Dendritic cell treated with granulocyte-macrophage colony-stimulating factor and Interleukin-4, amounts not matched to agents 40 ng/mL and 50 ng/mL, for 4 days (primary cell): ENCODE data around the gene DPYSL3.

Source experiments
- H3K27ac Mint-ChIP-seq: one replicate; pipeline ENCODE4 v1.8.0; 2022; ENCODE audit warnings: mild to moderate bottlenecking, mixed read lengths
- H3K27me3 Mint-ChIP-seq: one replicate; pipeline ENCODE4 v1.8.0; 2022; ENCODE audit warnings: mild to moderate bottlenecking, mixed read lengths
- H3K36me3 Mint-ChIP-seq: one replicate; pipeline ENCODE4 v1.8.0; 2022; ENCODE audit warnings: low read depth, mixed read lengths
- H3K4me1 Mint-ChIP-seq: one replicate; pipeline ENCODE4 v1.8.0; 2022; ENCODE audit warnings: low read depth, mixed read lengths
- H3K4me3 Mint-ChIP-seq: one replicate; pipeline ENCODE4 v1.8.0; 2022; ENCODE audit warnings: mild to moderate bottlenecking, moderate library complexity, mixed read lengths
- H3K9me3 Mint-ChIP-seq: one replicate; pipeline ENCODE4 v1.8.0; 2022; ENCODE audit warnings: mixed read lengths
- intact Hi-C: fragments of 100-400 bp; cut with micrococcal nuclease; formaldehyde crosslinking; loops from one replicate; pipeline ENCODE4 v1.15.0; 2022

DPYSL3 gene

DNA sequence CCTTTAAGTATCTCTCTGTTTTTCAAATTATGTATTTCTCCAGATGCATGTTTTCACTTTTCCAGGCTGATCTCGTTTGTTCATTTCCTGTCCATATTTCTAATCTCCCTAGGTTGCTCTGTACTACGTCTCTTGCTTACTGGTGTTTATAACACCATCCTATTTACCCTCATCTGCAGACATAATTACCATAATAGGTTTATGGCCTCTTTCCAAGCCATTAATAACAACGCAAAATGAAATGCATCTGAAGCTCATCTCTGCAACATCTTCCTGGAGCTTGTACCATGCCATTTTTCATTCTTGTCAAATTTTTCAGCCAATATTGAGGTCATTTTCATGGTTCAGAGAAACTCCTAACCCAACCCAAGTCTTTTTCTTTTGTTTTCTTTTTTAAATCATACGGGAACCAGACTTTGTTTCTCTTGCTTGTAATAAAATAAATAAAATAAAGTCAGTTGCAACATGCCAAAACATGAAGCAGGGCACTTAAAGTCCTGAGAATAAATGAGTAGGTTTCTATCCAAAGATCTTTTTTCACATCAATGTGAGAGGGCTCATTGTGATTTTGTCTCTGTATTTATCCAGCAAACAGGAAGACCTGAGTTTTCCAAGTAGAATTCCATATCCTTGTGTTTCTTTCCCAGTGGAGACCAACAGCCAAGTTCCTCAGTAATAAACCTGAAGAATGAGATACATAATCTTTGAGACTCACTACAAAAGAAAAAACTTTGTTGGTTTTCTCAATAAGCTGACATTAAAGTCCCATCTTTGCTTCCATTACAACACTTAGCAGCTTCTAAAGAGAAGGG is 37.0 kb downstream of the DPYSL3 start:
- H3K36me3 Mint-ChIP-seq: no peaks in the 10 kb centered on the region

DNA sequence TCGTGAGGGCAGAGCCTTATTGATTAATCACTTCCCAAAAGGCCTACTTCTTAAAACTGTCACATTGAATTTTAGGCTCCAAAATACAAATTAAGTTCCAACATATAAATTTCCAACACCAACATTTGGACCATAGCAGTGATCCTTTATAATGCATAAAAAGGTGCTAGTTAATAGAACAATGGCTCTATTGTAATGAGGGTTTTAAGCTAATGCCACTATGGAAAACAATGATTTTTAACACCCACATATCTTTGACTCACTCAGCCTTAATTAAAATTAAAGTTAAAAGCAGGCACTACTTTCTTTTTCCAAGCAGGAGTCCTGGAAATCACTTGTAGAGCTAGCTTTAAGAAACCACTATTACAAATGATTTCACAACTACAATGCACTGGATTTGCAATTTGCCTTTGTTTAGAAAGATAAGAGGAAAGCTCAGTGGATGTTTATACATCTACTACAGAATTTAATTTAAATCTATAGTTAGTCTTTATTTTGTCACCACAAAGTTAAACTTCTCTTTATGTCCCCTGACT is 41.8 kb downstream of the DPYSL3 start:
- H3K36me3 Mint-ChIP-seq: no peaks in the 10 kb centered on the region
- no peaks in the 10 kb centered on the region for H3K4me1 Mint-ChIP-seq
- no peak overlapping the region for H3K4me3 Mint-ChIP-seq
- no peaks in the 10 kb centered on the region for H3K9me3 Mint-ChIP-seq
- intact Hi-C loops: no loop called here
- H3K27ac Mint-ChIP-seq: no peak overlapping the region
- H3K27me3 Mint-ChIP-seq: no peaks in the 10 kb centered on the region

More for the DNA sequence above, 37.0 kb downstream of the DPYSL3 start:
- H3K27me3 Mint-ChIP-seq: no peaks in the 10 kb centered on the region
- H3K27ac Mint-ChIP-seq: no peak overlapping the region
- intact Hi-C loops: no loop called here
- no peaks in the 10 kb centered on the region for H3K4me1 Mint-ChIP-seq
- no peak overlapping the region for H3K4me3 Mint-ChIP-seq
- H3K9me3 Mint-ChIP-seq: no peaks in the 10 kb centered on the region

DNA sequence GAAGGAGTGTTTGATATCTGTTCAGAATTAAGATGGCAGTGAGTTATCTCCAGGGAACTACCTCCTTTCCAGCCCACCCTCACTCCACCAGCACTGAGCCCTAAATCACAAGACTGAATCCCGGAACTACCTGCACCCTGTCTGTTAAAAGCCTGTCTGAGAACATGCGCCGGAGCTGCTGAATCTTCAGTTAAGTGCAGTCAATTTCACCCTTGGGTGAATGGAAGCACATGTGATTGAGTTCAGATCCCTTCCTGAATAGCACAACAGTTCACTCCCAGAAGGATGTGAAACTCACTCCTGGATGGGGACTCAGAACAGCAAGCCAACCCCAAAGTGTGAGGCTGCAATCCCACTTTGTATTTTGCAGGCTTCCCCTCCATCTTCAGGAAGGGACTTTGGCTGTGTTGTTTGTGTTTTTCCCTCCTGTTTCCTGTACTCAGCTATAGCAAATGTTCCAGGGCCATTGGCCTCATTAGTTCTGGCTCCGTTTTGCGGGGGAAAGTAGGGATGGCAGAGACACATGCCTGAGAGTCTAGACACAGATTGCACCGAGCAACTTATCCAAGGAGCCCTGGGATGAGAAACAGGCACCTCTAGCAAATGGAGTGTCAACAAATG is 43.4 kb downstream of the DPYSL3 start:
- intact Hi-C loops: no loop called here
- no peak overlapping the region for H3K27ac Mint-ChIP-seq
- no peak overlapping the region for H3K4me3 Mint-ChIP-seq
- H3K36me3 Mint-ChIP-seq: no peaks in the 10 kb centered on the region
- H3K9me3 Mint-ChIP-seq: no peaks in the 10 kb centered on the region
- H3K27me3 Mint-ChIP-seq: no peaks in the 10 kb centered on the region
- H3K4me1 Mint-ChIP-seq: no peaks in the 10 kb centered on the region

DNA sequence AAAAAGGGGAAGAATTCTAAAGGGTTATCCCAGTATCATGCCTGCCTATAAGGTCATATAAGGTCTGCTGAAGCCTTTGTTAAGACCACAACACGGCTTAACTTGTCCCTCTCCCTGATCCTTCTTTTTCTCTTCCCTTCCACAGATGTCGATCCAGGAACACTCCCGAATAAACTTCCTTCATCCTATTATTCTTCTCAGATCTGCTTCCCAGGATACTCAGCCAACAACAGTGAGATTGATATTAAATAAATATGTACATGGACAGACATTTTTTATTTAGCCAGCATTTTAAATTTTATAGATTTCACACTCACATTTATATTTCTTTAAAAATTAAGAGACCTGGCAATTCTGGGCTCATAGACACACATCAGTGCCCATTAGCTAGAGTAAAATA is 44.1 kb downstream of the DPYSL3 start:
- Mint-ChIP-seq H3K36me3 (no peaks in the 10 kb centered on the region), H3K4me3 (no peak overlapping the region), H3K9me3 (no peaks in the 10 kb centered on the region), H3K4me1 (no peaks in the 10 kb centered on the region), H3K27ac (no peak overlapping the region), H3K27me3 (no peaks in the 10 kb centered on the region)
- intact Hi-C loops: no loop called here

DNA sequence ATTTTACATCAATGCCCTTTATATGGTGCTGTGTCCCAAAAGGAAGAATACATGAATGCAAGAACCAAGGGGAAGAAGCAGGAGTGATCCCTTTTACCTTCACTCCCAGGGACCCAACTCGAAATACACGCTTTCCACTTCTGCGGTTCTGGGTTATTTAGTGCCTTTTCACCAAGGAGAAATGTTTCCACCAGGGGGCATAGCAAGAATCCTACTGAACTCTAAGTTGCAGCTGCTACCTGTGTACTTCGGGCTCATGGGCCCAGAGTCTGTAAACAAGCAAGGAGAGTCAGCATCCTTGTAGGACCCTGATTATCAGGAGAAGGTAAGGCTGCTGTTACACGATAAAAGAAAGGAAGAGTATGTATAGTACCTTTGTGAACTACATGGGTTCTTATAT is 45.7 kb downstream of the DPYSL3 start:
- H3K27ac Mint-ChIP-seq: no peak overlapping the region
- H3K36me3 Mint-ChIP-seq: no peaks in the 10 kb centered on the region
- H3K4me3 Mint-ChIP-seq: no peak overlapping the region
- H3K4me1 Mint-ChIP-seq: no peaks in the 10 kb centered on the region
- H3K27me3 Mint-ChIP-seq: no peaks in the 10 kb centered on the region
- H3K9me3 Mint-ChIP-seq: no peaks in the 10 kb centered on the region
- intact Hi-C loops: loop anchor here (1.0 kb wide), 1 partner anchor 95 kb away; no protein-coding TSS in a partner anchor

DNA sequence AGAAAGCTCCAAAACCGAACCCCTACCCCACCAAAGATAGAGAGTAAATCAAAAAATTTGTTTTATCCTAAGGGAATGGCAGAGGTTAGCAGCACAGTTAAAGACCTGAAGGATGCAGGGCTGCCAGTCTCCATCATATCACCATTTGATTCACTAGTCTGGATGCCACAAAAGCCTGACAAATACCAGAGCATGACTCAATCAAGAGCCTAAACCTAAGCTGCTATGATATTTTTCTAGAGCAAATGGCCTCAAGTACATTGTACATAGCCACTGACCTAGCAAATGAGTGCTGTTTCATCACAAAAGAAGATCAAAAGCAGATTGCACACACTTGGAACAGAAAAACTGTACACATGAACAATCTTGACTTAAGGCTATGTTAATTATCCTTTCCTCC is 48.0 kb downstream of the DPYSL3 start:
- no peaks in the 10 kb centered on the region for H3K4me1 Mint-ChIP-seq
- intact Hi-C loops: no loop called here
- no peak overlapping the region for H3K4me3 Mint-ChIP-seq
- no peaks in the 10 kb centered on the region for H3K27me3 Mint-ChIP-seq
- H3K27ac Mint-ChIP-seq: no peak overlapping the region
- H3K36me3 Mint-ChIP-seq: no peaks in the 10 kb centered on the region
- no peaks in the 10 kb centered on the region for H3K9me3 Mint-ChIP-seq

DNA sequence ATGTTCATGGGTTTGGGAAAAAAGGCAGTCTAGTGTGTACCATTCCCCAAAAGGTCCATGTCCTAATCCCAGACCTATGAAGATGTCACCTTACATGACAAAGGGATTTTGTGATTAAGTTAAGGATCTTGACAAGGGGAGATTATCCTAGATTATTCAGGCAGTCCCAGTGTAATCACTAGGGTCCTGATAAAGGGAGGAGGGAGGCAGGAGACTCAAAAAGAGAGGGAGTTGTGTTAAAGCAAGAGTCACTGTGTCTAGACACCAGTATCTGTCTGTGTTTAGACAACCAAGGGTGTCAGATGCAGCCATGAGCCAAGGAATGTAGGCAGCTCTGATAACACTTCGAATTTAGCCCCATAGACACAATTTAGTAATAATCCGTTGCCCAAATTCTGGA is 49.5 kb downstream of the DPYSL3 start:
- no peaks in the 10 kb centered on the region for H3K9me3 Mint-ChIP-seq
- H3K27ac Mint-ChIP-seq: no peak overlapping the region
- intact Hi-C loops: no loop called here
- H3K36me3 Mint-ChIP-seq: no peaks in the 10 kb centered on the region
- H3K4me1 Mint-ChIP-seq: peaks cover 6% of the 10 kb centered on the region
- H3K4me3 Mint-ChIP-seq: no peak overlapping the region
- no peaks in the 10 kb centered on the region for H3K27me3 Mint-ChIP-seq

DNA sequence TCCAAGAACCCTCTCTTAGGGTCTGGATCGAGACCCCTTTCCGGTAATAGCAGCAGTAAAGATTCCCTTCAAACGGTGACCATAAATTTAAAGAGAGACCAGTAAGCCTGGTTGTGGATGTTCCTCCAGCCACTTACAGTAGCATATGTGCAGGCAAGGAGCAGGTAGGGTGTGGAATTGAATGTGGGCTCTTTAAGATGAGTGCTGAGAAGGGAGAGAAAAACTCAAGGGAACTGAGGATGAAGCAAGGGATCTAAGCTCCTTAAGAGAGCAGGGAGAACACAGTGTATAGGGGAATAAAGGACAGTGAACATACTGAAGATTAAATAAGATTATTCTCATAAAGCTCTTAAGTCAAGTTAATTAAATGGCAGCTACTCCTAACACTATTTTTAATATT is 51.3 kb downstream of the DPYSL3 start:
- no peaks in the 10 kb centered on the region for H3K9me3 Mint-ChIP-seq
- no peak overlapping the region for H3K4me3 Mint-ChIP-seq
- H3K36me3 Mint-ChIP-seq: peaks cover 5% of the 10 kb centered on the region
- no peak overlapping the region for H3K27ac Mint-ChIP-seq
- peaks cover 17% of the 10 kb centered on the region for H3K27me3 Mint-ChIP-seq
- H3K4me1 Mint-ChIP-seq: peaks cover 19% of the 10 kb centered on the region
- intact Hi-C loops: loop anchor here (10.0 kb wide), 1 partner anchor 366 kb away; no protein-coding TSS in a partner anchor

DNA sequence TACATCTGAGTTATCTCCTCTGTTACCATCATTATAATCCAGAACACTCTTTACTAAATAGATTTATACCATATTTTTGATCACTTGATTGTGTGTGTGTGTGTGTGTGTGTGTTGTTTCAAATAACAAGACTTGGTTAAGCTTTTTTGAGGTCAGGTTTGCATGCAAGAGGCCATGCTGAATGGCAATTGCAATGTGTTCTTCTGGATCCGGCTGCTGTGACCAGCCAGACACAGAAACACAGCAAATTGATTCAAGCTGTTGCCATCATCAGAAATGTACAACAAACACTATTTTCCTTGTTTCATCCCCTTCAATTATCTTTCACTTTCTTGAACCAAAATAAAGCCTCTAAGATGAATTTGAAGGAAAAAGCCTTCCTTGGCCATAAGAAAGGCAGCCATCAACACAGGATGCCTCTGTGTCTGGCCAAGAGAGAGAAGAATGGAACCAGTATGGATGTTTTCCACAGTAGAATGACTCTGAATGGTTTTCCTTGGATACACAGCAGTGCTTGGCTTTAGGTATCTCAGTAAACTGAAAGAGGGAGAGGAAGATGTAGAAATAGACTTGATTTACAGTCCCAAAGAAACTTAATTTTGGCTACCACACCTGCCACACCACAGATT is 53.9 kb downstream of the DPYSL3 start:
- peaks cover 5% of the 10 kb centered on the region for H3K36me3 Mint-ChIP-seq
- H3K4me1 Mint-ChIP-seq: peaks cover 29% of the 10 kb centered on the region
- peaks cover 42% of the 10 kb centered on the region for H3K27me3 Mint-ChIP-seq
- intact Hi-C loops: loop anchor here (10.0 kb wide), 1 partner anchor 369 kb away; no protein-coding TSS in a partner anchor
- no peaks in the 10 kb centered on the region for H3K9me3 Mint-ChIP-seq
- H3K27ac Mint-ChIP-seq: no peak overlapping the region
- H3K4me3 Mint-ChIP-seq: no peak overlapping the region

DNA sequence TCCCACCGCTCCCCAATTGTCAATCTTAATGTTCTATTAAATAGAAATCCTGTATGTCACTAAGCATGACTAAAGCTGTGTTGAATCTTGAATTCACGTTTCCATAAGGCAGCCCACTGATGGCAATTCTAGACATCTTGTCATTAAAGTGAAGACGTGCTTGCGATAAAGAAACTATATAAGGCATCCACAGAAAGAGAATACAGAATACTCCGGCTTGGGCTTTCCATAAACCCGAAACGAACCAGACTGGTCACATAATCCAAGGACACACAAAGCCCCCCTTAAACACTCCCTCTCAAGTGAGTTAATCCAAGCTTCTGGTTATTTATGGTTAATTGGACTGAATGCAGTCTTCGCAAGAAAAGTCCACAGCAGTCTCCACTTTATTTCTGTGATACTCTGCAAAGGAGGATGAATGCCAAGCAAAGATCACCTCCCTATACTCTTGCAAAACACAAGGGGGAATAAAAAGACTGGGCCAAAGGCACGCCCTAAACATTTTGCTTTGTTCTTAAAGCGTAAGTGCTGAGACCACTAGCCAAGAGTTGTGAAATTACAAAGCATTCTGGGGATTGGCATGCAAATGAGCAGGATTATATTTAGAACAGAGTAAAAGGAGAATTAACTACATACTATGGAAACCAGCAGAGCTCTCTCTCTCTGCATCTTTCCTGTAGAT is 54.7 kb downstream of the DPYSL3 start:
- Mint-ChIP-seq H3K4me1 (peaks cover 29% of the 10 kb centered on the region), H3K4me3 (no peak overlapping the region), H3K9me3 (no peaks in the 10 kb centered on the region), H3K36me3 (peaks cover 5% of the 10 kb centered on the region), H3K27me3 (peaks cover 45% of the 10 kb centered on the region), H3K27ac (no peak overlapping the region)
- intact Hi-C loops: loop anchor here (1.0 to 10.0 kb wide), 3 partner anchors 123 to 370 kb away; no protein-coding TSS in a partner anchor

DNA sequence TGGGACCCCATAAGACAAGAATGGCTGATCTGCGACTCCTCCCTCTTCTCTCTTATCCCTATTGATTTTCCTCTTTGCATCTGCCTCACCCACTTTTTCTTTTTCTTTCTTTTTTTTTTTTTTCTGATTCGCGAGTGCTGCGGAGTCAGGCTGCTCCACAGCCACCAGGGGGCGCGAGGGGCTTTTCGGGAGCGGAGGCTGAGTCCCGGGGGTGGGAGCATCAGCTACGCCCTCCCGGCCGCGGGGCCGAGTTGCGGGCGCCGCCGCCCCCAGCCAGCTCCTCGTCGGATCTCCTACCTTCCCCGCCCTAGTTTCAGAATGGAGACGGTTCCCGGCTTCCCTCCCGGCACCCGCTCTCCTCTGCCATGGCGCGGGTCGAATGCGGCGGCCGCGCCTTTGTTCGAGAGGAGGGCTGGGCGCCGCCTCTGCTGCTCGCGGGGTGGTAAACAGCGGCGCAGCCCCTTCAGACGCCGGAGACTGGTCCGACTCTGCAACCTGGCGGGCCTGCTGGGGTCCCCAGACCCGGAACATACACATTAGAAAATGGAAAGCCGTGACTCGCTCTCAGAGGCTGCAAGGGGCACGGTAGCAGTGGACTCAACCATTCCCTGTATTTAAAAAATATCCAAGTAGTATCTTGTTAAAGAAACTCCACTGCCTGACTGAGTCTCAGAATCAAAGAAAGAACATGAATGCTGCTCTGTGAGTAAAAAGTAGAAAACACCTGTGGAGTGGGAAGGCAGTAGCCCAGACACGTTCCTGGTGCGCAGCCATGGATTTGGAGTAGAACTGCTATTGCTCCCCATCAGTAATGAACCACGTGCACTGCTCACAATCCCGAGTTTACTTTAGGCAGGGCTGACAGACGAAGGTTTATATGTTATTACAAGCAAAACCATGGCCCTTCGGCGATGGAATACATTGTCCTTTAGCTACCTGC is 55.7 kb downstream of the DPYSL3 start:
- peaks cover 46% of the 10 kb centered on the region for H3K27me3 Mint-ChIP-seq
- H3K36me3 Mint-ChIP-seq: peaks cover 5% of the 10 kb centered on the region
- H3K9me3 Mint-ChIP-seq: no peaks in the 10 kb centered on the region
- peak overlapping the region; percentile 25 for H3K27ac Mint-ChIP-seq
- H3K4me1 Mint-ChIP-seq: peaks cover 29% of the 10 kb centered on the region
- intact Hi-C loops: loop anchor here (1.0 to 10.0 kb wide), 3 partner anchors 124 to 371 kb away; no protein-coding TSS in a partner anchor
- H3K4me3 Mint-ChIP-seq: peak overlapping the region; percentile 96

DNA sequence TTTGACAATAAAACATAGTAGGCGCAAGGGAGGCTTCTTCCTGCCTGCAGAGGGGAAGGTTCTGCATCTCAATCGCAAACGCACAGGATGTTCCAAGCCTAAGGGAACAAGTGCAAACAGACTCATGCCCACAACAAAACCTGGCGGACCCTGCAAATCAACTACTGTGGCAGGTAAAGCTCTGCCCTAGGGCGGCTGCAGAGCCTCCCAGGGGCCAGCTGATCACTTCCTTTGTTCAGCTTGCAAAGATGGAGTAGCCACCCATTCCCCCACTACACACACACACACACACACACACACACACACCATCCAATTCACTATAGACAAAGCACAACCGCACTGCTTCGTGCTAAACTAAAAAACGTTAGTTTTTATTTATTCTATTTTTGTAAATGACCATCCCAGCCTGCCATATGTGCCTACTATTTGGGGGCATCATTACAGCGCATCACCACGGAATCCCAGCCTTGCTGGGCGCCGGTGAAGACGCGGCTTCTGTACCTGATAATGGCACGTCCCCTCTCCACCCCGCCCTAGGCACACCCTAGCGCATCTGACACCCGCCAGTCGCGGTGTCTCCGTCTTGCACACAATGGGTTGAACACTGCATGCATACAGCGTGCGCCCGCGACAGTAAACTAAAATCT is 57.6 kb downstream of the DPYSL3 start:
- Mint-ChIP-seq H3K27me3 (peaks cover 47% of the 10 kb centered on the region), H3K4me1 (peaks cover 29% of the 10 kb centered on the region), H3K36me3 (peaks cover 5% of the 10 kb centered on the region), H3K4me3 (no peak overlapping the region), H3K27ac (no peak overlapping the region), H3K9me3 (no peaks in the 10 kb centered on the region)
- intact Hi-C loops: loop anchor here (5.0 to 10.0 kb wide), 2 partner anchors 230 to 373 kb away; no protein-coding TSS in a partner anchor
